Endometrial microvascular endothelial cells (primary cell): ENCODE data around the gene LSAMP. TPM values are rescaled to one million over a fixed set of nuclear protein-coding genes. Genes with fewer than 3 reads are reported as not detected.

Experiments
- in situ Hi-C: cut with HindIII; loops from 2 replicates; pipeline ENCODE4 v1.10.0; 2017; ENCODE audit warnings: low sequenced_read_pairs, low pct_unique_long_range_greater_than_20kb; ENCODE audit errors: inconsistent ontology term
- total RNA-seq: library from RNA; depleted of rRNA; stranded (reverse); fragments of >200 nt; gene quantifications from one replicate; pipeline ENCODE4 v1.2.3, GENCODE V29; 2015; ENCODE audit errors: inconsistent ontology term

The LSAMP gene
- total RNA-seq, 1 donor from 2014 or later, result not detected

- in situ Hi-C loops, result no loop called here
Observed at GRCh38 chr3:115977866-115978265, 467.4 kb downstream of the LSAMP start.

- in situ Hi-C loops, result no loop called here
Observed at GRCh38 chr3:115975796-115976195, 469.5 kb downstream of the LSAMP start.

- in situ Hi-C loops, result no loop called here
Observed at GRCh38 chr3:115975353-115975752, 469.9 kb downstream of the LSAMP start.

GRCh38 chr3:115974940-115975339, 470.3 kb downstream of the LSAMP start:
- in situ Hi-C loops, result no loop called here

- in situ Hi-C loops, result no loop called here
Observed at GRCh38 chr3:115968871-115969270, 476.4 kb downstream of the LSAMP start.

- in situ Hi-C loops, result no loop called here
Observed at GRCh38 chr3:115961380-115961779, 483.9 kb downstream of the LSAMP start.

GRCh38 chr3:115960799-115961198, 484.5 kb downstream of the LSAMP start:
- in situ Hi-C loops, result no loop called here

- in situ Hi-C loops, result no loop called here
Observed at GRCh38 chr3:115958526-115958925, 486.8 kb downstream of the LSAMP start.

GRCh38 chr3:115947325-115947724, 498.0 kb downstream of the LSAMP start:
- in situ Hi-C loops, result no loop called here

GRCh38 chr3:115943579-115943978, 501.7 kb downstream of the LSAMP start:
- in situ Hi-C loops, result no loop called here

GRCh38 chr3:115937054-115937453, 508.2 kb downstream of the LSAMP start:
- in situ Hi-C loops, result no loop called here

- in situ Hi-C loops, result no loop called here
Observed at GRCh38 chr3:115932807-115933206, 512.5 kb downstream of the LSAMP start.

GRCh38 chr3:115931581-115931980, 513.7 kb downstream of the LSAMP start:
- in situ Hi-C loops, result no loop called here

GRCh38 chr3:115930922-115931321, 514.4 kb downstream of the LSAMP start:
- in situ Hi-C loops, result no loop called here

GRCh38 chr3:115930168-115930567, 515.1 kb downstream of the LSAMP start:
- in situ Hi-C loops, result no loop called here

GRCh38 chr3:115928376-115928775, 516.9 kb downstream of the LSAMP start:
- in situ Hi-C loops, result no loop called here

GRCh38 chr3:115927197-115927596, 518.1 kb downstream of the LSAMP start:
- in situ Hi-C loops, result no loop called here

GRCh38 chr3:115922681-115923347, 522.5 kb downstream of the LSAMP start:
- in situ Hi-C loops, result no loop called here

GRCh38 chr3:115921711-115922110, 523.6 kb downstream of the LSAMP start:
- in situ Hi-C loops, result no loop called here

- in situ Hi-C loops, result no loop called here
Observed at GRCh38 chr3:115918900-115919299, 526.4 kb downstream of the LSAMP start.

- in situ Hi-C loops, result no loop called here
Observed at GRCh38 chr3:115916866-115917265, 528.4 kb downstream of the LSAMP start.
